Measurements from ENCODE around the gene PCDHA5.
"Not testable (repeated sequence)": the region's sequence is repeated elsewhere in the genome, so short reads cannot be mapped to it uniquely, and the experiment has no call there.

- TF ChIP-seq POLR2A (IDR thresholded peaks at IDR 0.05): not testable (repeated sequence)
- TF ChIP-seq, protein P1, sequence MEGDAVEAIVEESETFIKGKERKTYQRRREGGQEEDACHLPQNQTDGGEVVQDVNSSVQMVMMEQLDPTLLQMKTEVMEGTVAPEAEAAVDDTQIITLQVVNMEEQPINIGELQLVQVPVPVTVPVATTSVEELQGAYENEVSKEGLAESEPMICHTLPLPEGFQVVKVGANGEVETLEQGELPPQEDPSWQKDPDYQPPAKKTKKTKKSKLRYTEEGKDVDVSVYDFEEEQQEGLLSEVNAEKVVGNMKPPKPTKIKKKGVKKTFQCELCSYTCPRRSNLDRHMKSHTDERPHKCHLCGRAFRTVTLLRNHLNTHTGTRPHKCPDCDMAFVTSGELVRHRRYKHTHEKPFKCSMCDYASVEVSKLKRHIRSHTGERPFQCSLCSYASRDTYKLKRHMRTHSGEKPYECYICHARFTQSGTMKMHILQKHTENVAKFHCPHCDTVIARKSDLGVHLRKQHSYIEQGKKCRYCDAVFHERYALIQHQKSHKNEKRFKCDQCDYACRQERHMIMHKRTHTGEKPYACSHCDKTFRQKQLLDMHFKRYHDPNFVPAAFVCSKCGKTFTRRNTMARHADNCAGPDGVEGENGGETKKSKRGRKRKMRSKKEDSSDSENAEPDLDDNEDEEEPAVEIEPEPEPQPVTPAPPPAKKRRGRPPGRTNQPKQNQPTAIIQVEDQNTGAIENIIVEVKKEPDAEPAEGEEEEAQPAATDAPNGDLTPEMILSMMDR (IDR thresholded peaks at IDR 0.05): not testable (repeated sequence)
These were observed 1.6 kb downstream of the PCDHA5 start for GRCh38 chr5:140822969-140823368.
